Sigmoid colon (tissue), 7 donors: Measurements from ENCODE around the gene RAPGEF2. TPM values are rescaled to one million over a fixed set of nuclear protein-coding genes. Genes with fewer than 3 reads are reported as not detected.

Experiments used
- DNase-seq: peaks from one replicate; pipeline ENCODE4 v3.0.0-alpha.2; 2019
- H3K27ac ChIP-seq, 4 donors: fragments of 200-600 bp; sonication (generic); one replicate each; pipeline ENCODE4 v1.5.1; 2016 to 2019; ENCODE audit warnings: mild to moderate bottlenecking in 1 of 4
- H3K27me3 ChIP-seq, 3 donors: fragments of 200-600 bp; sonication (generic); one replicate each; pipeline ENCODE4 v1.5.1; 2019; ENCODE audit warnings: mild to moderate bottlenecking in 1 of 3
- H3K36me3 ChIP-seq, 4 donors: fragments of 200-600 bp; sonication (generic); one replicate each; pipeline ENCODE4 v1.5.1; 2016 to 2019
- H3K4me1 ChIP-seq, 4 donors: fragments of 200-600 bp; sonication (generic); one replicate each; pipeline ENCODE4 v1.5.1; 2017 to 2019
- H3K4me3 ChIP-seq, 4 donors: fragments of 200-600 bp; sonication (generic); one replicate each; pipeline ENCODE4 v1.5.1; 2017 to 2019; ENCODE audit warnings: mild to moderate bottlenecking in 2 of 4, moderate library complexity in 1 of 4
- H3K9me3 ChIP-seq, 4 donors: fragments of 200-600 bp in 3 of 4; sonication (generic) in 3 of 4; one replicate each; pipeline versions ENCODE4 v1.5.1 to v1.6.1; 2013 to 2019
- CTCF ChIP-seq, 4 experiments: fragments of 450-650 bp in 3 of 4; fragments of 200-600 bp in 1 of 4; IDR thresholded peaks; one replicate each; pipeline ENCODE4 v1.5.1; 2016 to 2019; ENCODE audit warnings: antibody characterized with exemption in 4 of 4, mild to moderate bottlenecking in 3 of 4, moderate library complexity in 2 of 4
- EP300 ChIP-seq, 4 donors: sonication (generic); formaldehyde crosslinking; IDR thresholded peaks; one replicate each; pipeline ENCODE4 v1.6.1; 2017; ENCODE audit warnings: antibody characterized with exemption in 4 of 4
- POLR2A ChIP-seq, 2 donors: fragments of 450-650 bp; IDR thresholded peaks; one replicate each; pipeline ENCODE4 v1.6.1; 2016; ENCODE audit warnings: antibody characterized with exemption in 2 of 2, mild to moderate bottlenecking in 2 of 2, moderate library complexity in 2 of 2
- POLR2AphosphoS5 ChIP-seq, 4 donors: sonication (generic); formaldehyde crosslinking; IDR thresholded peaks; one replicate each; pipeline ENCODE4 v1.6.1; 2017; ENCODE audit warnings: antibody characterized with exemption in 4 of 4
- WGBS, 2 donors: extraction: QIAGEN DNeasy Blood & Tissue Kit; methylation state at CpG; one replicate each; pipeline ENCODE4 v1.1.7; 2013; 5-methylcytosine and 5-hydroxymethylcytosine counted together
- intact Hi-C: fragments of 100-400 bp; cut with DNase I; formaldehyde crosslinking; loops from one replicate; pipeline ENCODE4 v1.15.1; 2023
- polyA plus RNA-seq, 3 donors: library from polyadenylated mRNA; stranded (reverse); fragments of 200-250 nt; gene quantifications; one replicate each; pipeline ENCODE4 v1.2.3, GENCODE V29; 2013
- total RNA-seq, 4 donors: library from RNA; depleted of rRNA; stranded (reverse); fragments of >200 nt; gene quantifications; one replicate each; pipeline ENCODE4 v1.1.0, GENCODE V29; 2016
- donor health status: healthy with polysubstance abuse.
- donor health status: Bipolar disorder and iron deficiency.
- donor health status: healthy.

RAPGEF2 gene
- total and polyA plus RNA-seq, 7 donors: 7.8 to 63.1 (median 34.2) TPM

- no peaks in the 10 kb centered on the region for H3K9me3 ChIP-seq
- TF ChIP-seq CTCF (IDR thresholded peaks at IDR 0.05) (no peak), POLR2A (IDR thresholded peaks at IDR 0.05) (no peak), POLR2AphosphoS5 (IDR thresholded peaks at IDR 0.05) (no peak), EP300 (IDR thresholded peaks at IDR 0.05) (no peak)
- intact Hi-C loops: no loop called here
- no peaks in the 10 kb centered on the region for H3K4me1 ChIP-seq
- H3K36me3 ChIP-seq: no peaks in the 10 kb centered on the region
- H3K4me3 ChIP-seq: no peak overlapping the region
- H3K27me3 ChIP-seq: no peaks in the 10 kb centered on the region
- no peak overlapping the region for H3K27ac ChIP-seq
- DNase-seq: no peak
Observed at GRCh38 chr4:159384017-159384416, 281.1 kb downstream of the RAPGEF2 start.

- no peak for DNase-seq
- no peak overlapping the region for H3K27ac ChIP-seq
- H3K9me3 ChIP-seq: no peaks in the 10 kb centered on the region
- H3K4me3 ChIP-seq: no peak overlapping the region
- no peaks in the 10 kb centered on the region for H3K36me3 ChIP-seq
- intact Hi-C loops: no loop called here
- no peaks in the 10 kb centered on the region for H3K4me1 ChIP-seq
- TF ChIP-seq CTCF (IDR thresholded peaks at IDR 0.05) (no peak), POLR2AphosphoS5 (IDR thresholded peaks at IDR 0.05) (no peak), POLR2A (IDR thresholded peaks at IDR 0.05) (no peak), EP300 (IDR thresholded peaks at IDR 0.05) (no peak)
- no peaks in the 10 kb centered on the region for H3K27me3 ChIP-seq
Observed at GRCh38 chr4:159384632-159385031, 281.8 kb downstream of the RAPGEF2 start.

- Histone ChIP-seq H3K4me3 (no peak overlapping the region), H3K9me3 (no peaks in the 10 kb centered on the region), H3K27me3 (no peaks in the 10 kb centered on the region), H3K36me3 (no peaks in the 10 kb centered on the region), H3K27ac (no peak overlapping the region), H3K4me1 (no peaks in the 10 kb centered on the region)
- no peak for TF ChIP-seq POLR2AphosphoS5 (IDR thresholded peaks at IDR 0.05)
- TF ChIP-seq CTCF (IDR thresholded peaks at IDR 0.05): no peak
- WGBS, 2 donors: 83 to 93% methylated on average over 1 of the region's 1 CpG
- DNase-seq: no peak
- intact Hi-C loops: no loop called here
Observed at GRCh38 chr4:159386620-159387019, 283.7 kb downstream of the RAPGEF2 start.

GRCh38 chr4:159389756-159390155, 286.9 kb downstream of the RAPGEF2 start:
- no peak for DNase-seq
- WGBS, 2 donors: 95 to 96% methylated on average over 23 of the region's 23 CpGs
- Histone ChIP-seq H3K9me3 (no peaks in the 10 kb centered on the region), H3K36me3 (no peaks in the 10 kb centered on the region), H3K4me3 (no peak overlapping the region), H3K4me1 (no peaks in the 10 kb centered on the region), H3K27me3 (no peaks in the 10 kb centered on the region), H3K27ac (no peak overlapping the region)
- no peak for TF ChIP-seq EP300 (IDR thresholded peaks at IDR 0.05)
- TF ChIP-seq POLR2AphosphoS5 (IDR thresholded peaks at IDR 0.05): no peak
- TF ChIP-seq POLR2A (IDR thresholded peaks at IDR 0.05): no peak
- no peak for TF ChIP-seq CTCF (IDR thresholded peaks at IDR 0.05)
- intact Hi-C loops: no loop called here

GRCh38 chr4:159390648-159391047, 287.8 kb downstream of the RAPGEF2 start:
- intact Hi-C loops: no loop called here
- Histone ChIP-seq H3K27ac (no peak overlapping the region), H3K36me3 (no peaks in the 10 kb centered on the region), H3K4me1 (no peaks in the 10 kb centered on the region), H3K27me3 (no peaks in the 10 kb centered on the region), H3K9me3 (no peaks in the 10 kb centered on the region), H3K4me3 (no peak overlapping the region)
- DNase-seq: no peak
- WGBS, 2 donors: 28 to 40% methylated on average over 12 of the region's 12 CpGs
- no peak for TF ChIP-seq CTCF (IDR thresholded peaks at IDR 0.05)
- TF ChIP-seq EP300 (IDR thresholded peaks at IDR 0.05): no peak
- TF ChIP-seq POLR2A (IDR thresholded peaks at IDR 0.05): no peak
- no peak for TF ChIP-seq POLR2AphosphoS5 (IDR thresholded peaks at IDR 0.05)
